ENCODE measurements around the gene GPX4. TPM values are rescaled to one million over a fixed set of nuclear protein-coding genes. Genes with fewer than 3 reads are reported as not detected.

Gene GPX4
- total and polyA plus RNA-seq, 12 donors = 332 to 1,424 (median 704) TPM

GRCh38 chr19:1136621-1137317 is 33.0 kb downstream of the GPX4 start:
- intact Hi-C loops (cut with DNase I) = no loop called here
- peaks cover 0 to 12% of the 10 kb centered on the region in 2 donors for H3K36me3 ChIP-seq (replicated peaks in 1 of 2)
- TF ChIP-seq CTCF (IDR thresholded peaks at IDR 0.05) (no peak), POLR2A (IDR thresholded peaks at IDR 0.05) (no peak)
- H3K27ac ChIP-seq = peak overlapping the region in 3 of 5 donors; percentile 11 to 99 (median 96)
- WGBS, 4 donors = 63 to 78% (median 70%) methylated on average over 9 to 24 of the region's 25 CpGs
- H3K9me3 ChIP-seq (replicated peaks in 1 of 3) = no peaks in the 10 kb centered on the region
- H3K4me3 ChIP-seq = no peak overlapping the region
- H3K4me1 ChIP-seq (replicated peaks in 1 of 2) = peaks cover 20 to 42% of the 10 kb centered on the region in 2 donors
- no peaks in the 10 kb centered on the region for H3K27me3 ChIP-seq
- no peak for DNase-seq

DNA sequence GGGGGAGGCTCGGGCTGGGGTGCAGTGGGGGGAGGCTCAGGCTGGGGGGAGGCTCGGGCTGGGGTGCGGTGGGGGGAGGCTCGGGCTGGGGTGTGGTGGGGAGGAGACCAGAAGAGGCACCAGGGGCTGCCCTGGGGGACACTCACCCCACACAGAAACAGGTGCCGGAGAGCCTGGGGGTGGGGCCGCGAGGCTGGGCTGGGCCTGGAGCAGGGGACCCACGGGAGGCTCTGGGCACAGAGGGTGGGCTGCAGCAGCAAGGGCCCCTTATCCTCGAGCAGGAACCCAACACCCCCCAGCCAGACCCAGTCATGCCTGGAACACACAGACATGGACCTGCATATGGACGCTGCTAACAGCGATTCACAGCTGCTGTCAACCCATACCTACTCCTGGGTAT is 34.3 kb downstream of the GPX4 start:
- Histone ChIP-seq H3K9me3 (replicated peaks in 1 of 3) (no peaks in the 10 kb centered on the region), H3K27ac (no peak overlapping the region), H3K36me3 (replicated peaks in 1 of 2) (peaks cover 0 to 19% of the 10 kb centered on the region in 2 donors), H3K4me3 (no peak overlapping the region), H3K4me1 (replicated peaks in 1 of 2) (peaks cover 10 to 32% of the 10 kb centered on the region in 2 donors), H3K27me3 (no peaks in the 10 kb centered on the region)
- WGBS, 4 donors = 68 to 100% (median 83%) methylated on average over 1 to 10 of the region's 11 CpGs
- no peak for DNase-seq
- intact Hi-C loops (cut with DNase I) = no loop called here
- TF ChIP-seq POLR2A (IDR thresholded peaks at IDR 0.05) = no peak
- no peak for TF ChIP-seq CTCF (IDR thresholded peaks at IDR 0.05)

GRCh38 chr19:1139126-1139525 is 35.3 kb downstream of the GPX4 start:
- Histone ChIP-seq H3K36me3 (replicated peaks in 1 of 2) (peaks cover 0 to 29% of the 10 kb centered on the region in 2 donors), H3K9me3 (replicated peaks in 1 of 3) (no peaks in the 10 kb centered on the region), H3K4me3 (no peak overlapping the region), H3K4me1 (replicated peaks in 1 of 2) (peaks cover 4 to 24% of the 10 kb centered on the region in 2 donors), H3K27ac (no peak overlapping the region), H3K27me3 (no peaks in the 10 kb centered on the region)
- no peak for DNase-seq
- intact Hi-C loops (cut with DNase I) = no loop called here
- WGBS, 4 donors = 91 to 93% (median 92%) methylated on average over 12 to 15 of the region's 15 CpGs
- TF ChIP-seq CTCF (IDR thresholded peaks at IDR 0.05) (no peak), POLR2A (IDR thresholded peaks at IDR 0.05) (no peak)

DNA sequence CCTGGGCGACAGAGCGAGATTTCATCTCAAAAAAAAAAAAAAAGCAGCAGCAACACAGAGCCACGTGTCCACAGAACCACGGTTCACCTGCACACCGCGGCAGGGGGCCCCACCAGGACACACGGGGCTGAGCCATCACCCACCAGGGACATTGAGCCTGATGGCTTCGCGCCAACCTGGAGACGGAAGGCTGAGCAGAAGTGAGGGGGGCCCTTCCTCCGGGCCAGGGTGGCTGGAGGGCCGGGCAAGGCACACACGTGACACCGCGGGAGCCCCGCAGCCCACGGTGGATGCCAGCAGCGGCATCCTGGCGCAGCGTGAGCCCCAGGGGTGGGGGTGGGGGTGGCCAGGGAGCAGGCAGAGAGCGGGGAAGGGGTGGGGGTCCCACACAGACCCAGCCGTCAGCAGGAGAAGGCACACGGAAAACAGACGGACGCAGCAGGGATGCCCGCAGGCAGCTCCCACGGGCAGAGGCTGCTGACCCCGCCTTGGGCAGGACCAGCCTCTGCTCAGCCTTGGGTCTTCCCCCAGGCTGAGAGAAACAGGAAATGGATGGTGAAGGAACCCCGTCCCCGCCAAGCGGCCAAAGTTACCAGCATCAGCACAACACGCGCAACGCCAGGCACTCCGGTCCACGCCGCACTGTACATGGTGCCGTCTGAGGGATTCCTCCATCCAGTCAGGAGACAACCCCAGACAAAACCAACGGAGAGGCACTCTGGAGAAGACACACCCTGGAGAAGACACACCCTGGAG is 36.7 kb downstream of the GPX4 start:
- intact Hi-C loops (cut with DNase I) = no loop called here
- H3K27me3 ChIP-seq = no peaks in the 10 kb centered on the region
- H3K27ac ChIP-seq = no peak overlapping the region
- no peak for DNase-seq
- 87 to 95% (median 94%) methylated on average over 17 to 39 of the region's 39 CpGs for WGBS, 4 donors
- peaks cover 0 to 34% of the 10 kb centered on the region in 2 donors for H3K36me3 ChIP-seq (replicated peaks in 1 of 2)
- H3K4me1 ChIP-seq (replicated peaks in 1 of 2) = peaks cover 4 to 14% of the 10 kb centered on the region in 2 donors
- TF ChIP-seq POLR2A (IDR thresholded peaks at IDR 0.05) (no peak), CTCF (IDR thresholded peaks at IDR 0.05) (no peak)
- no peak overlapping the region for H3K4me3 ChIP-seq
- no peaks in the 10 kb centered on the region for H3K9me3 ChIP-seq (replicated peaks in 1 of 3)
